Rectal smooth muscle tissue (tissue), 1 donor: ENCODE data around the gene AMIGO1.
"Not testable (repeated sequence)": the region's sequence is repeated elsewhere in the genome, so short reads cannot be mapped to it uniquely, and the experiment has no call there.

Source experiments
- H3K27ac ChIP-seq: one replicate; pipeline ENCODE4 v1.7.0; 2013; ENCODE audit warnings: low read depth, low read length, inconsistent platforms
- H3K27me3 ChIP-seq: one replicate; pipeline ENCODE4 v1.7.0; 2013; ENCODE audit warnings: low read length; ENCODE audit not compliant: control insufficient read depth, insufficient read depth
- H3K36me3 ChIP-seq: one replicate; pipeline ENCODE4 v1.7.0; 2013; ENCODE audit warnings: low read length; ENCODE audit not compliant: control insufficient read depth, insufficient read depth
- H3K4me1 ChIP-seq: one replicate; pipeline ENCODE4 v1.7.0; 2013; ENCODE audit warnings: low read length; ENCODE audit not compliant: control insufficient read depth, insufficient read depth
- H3K4me3 ChIP-seq: one replicate; pipeline ENCODE4 v1.7.0; 2013; ENCODE audit warnings: low read length
- H3K9ac ChIP-seq: one replicate; pipeline ENCODE4 v1.7.0; 2013; ENCODE audit warnings: low read length

The AMIGO1 gene

GRCh38 chr1:109482791-109483671 is 26.5 kb downstream of the AMIGO1 start:
- no peaks in the 10 kb centered on the region for H3K27me3 ChIP-seq
- H3K9ac ChIP-seq, result peak overlapping the region; percentile 25
- peaks cover 9% of the 10 kb centered on the region for H3K4me1 ChIP-seq
- H3K4me3 ChIP-seq, result peak overlapping the region; percentile 77
- H3K27ac ChIP-seq, result peak overlapping the region; percentile 50
- H3K36me3 ChIP-seq, result no peaks in the 10 kb centered on the region

GRCh38 chr1:109482242-109482641 is 27.3 kb downstream of the AMIGO1 start:
- H3K27me3 ChIP-seq, result no peaks in the 10 kb centered on the region
- H3K4me3 ChIP-seq, result no peak overlapping the region
- peaks cover 9% of the 10 kb centered on the region for H3K4me1 ChIP-seq
- H3K9ac ChIP-seq, result no peak overlapping the region
- H3K27ac ChIP-seq, result no peak overlapping the region
- H3K36me3 ChIP-seq, result no peaks in the 10 kb centered on the region

- no peaks in the 10 kb centered on the region for H3K27me3 ChIP-seq
- H3K4me3 ChIP-seq, result no peak overlapping the region
- no peak overlapping the region for H3K27ac ChIP-seq
- no peak overlapping the region for H3K9ac ChIP-seq
- no peaks in the 10 kb centered on the region for H3K36me3 ChIP-seq
- H3K4me1 ChIP-seq, result peaks cover 9% of the 10 kb centered on the region
These were observed 27.9 kb downstream of the AMIGO1 start for GRCh38 chr1:109481646-109482045.

- H3K36me3 ChIP-seq, result no peaks in the 10 kb centered on the region
- no peak overlapping the region for H3K4me3 ChIP-seq
- H3K9ac ChIP-seq, result no peak overlapping the region
- H3K4me1 ChIP-seq, result peaks cover 9% of the 10 kb centered on the region
- no peak overlapping the region for H3K27ac ChIP-seq
- no peaks in the 10 kb centered on the region for H3K27me3 ChIP-seq
These were observed 29.6 kb downstream of the AMIGO1 start for GRCh38 chr1:109479901-109480300.

- no peak overlapping the region for H3K4me3 ChIP-seq
- H3K27ac ChIP-seq, result no peak overlapping the region
- no peaks in the 10 kb centered on the region for H3K36me3 ChIP-seq
- no peaks in the 10 kb centered on the region for H3K27me3 ChIP-seq
- peaks cover 4% of the 10 kb centered on the region for H3K4me1 ChIP-seq
- no peak overlapping the region for H3K9ac ChIP-seq
These were observed 30.2 kb downstream of the AMIGO1 start for GRCh38 chr1:109479311-109479710.

- Histone ChIP-seq H3K27ac (no peak overlapping the region), H3K9ac (no peak overlapping the region), H3K4me3 (no peak overlapping the region), H3K27me3 (no peaks in the 10 kb centered on the region), H3K4me1 (peaks cover 3% of the 10 kb centered on the region), H3K36me3 (no peaks in the 10 kb centered on the region)
These were observed 30.7 kb downstream of the AMIGO1 start for GRCh38 chr1:109478806-109479205.

- Histone ChIP-seq H3K9ac (no peak overlapping the region), H3K27ac (no peak overlapping the region), H3K4me1 (peaks cover under 1% of the 10 kb centered on the region), H3K36me3 (no peaks in the 10 kb centered on the region), H3K4me3 (no peak overlapping the region), H3K27me3 (no peaks in the 10 kb centered on the region)
These were observed 31.7 kb downstream of the AMIGO1 start for GRCh38 chr1:109477821-109478220.

GRCh38 chr1:109476825-109477224 is 32.7 kb downstream of the AMIGO1 start:
- no peak overlapping the region for H3K9ac ChIP-seq
- no peaks in the 10 kb centered on the region for H3K4me1 ChIP-seq
- H3K36me3 ChIP-seq, result no peaks in the 10 kb centered on the region
- no peaks in the 10 kb centered on the region for H3K27me3 ChIP-seq
- no peak overlapping the region for H3K4me3 ChIP-seq
- H3K27ac ChIP-seq, result no peak overlapping the region

- H3K36me3 ChIP-seq, result no peaks in the 10 kb centered on the region
- H3K27ac ChIP-seq, result no peak overlapping the region
- H3K9ac ChIP-seq, result no peak overlapping the region
- no peaks in the 10 kb centered on the region for H3K4me1 ChIP-seq
- H3K4me3 ChIP-seq, result no peak overlapping the region
- no peaks in the 10 kb centered on the region for H3K27me3 ChIP-seq
These were observed 34.3 kb downstream of the AMIGO1 start for GRCh38 chr1:109475261-109475660.

- no peaks in the 10 kb centered on the region for H3K36me3 ChIP-seq
- H3K27ac ChIP-seq, result no peak overlapping the region
- H3K4me3 ChIP-seq, result no peak overlapping the region
- no peak overlapping the region for H3K9ac ChIP-seq
- H3K27me3 ChIP-seq, result no peaks in the 10 kb centered on the region
- no peaks in the 10 kb centered on the region for H3K4me1 ChIP-seq
These were observed 34.8 kb downstream of the AMIGO1 start for GRCh38 chr1:109474697-109475096.

- H3K9ac ChIP-seq, H3K4me1 ChIP-seq, H3K27me3 ChIP-seq, H3K4me3 ChIP-seq, H3K27ac ChIP-seq, H3K36me3 ChIP-seq: not testable (repeated sequence)
These were observed 36.1 kb downstream of the AMIGO1 start for GRCh38 chr1:109473284-109474057.

GRCh38 chr1:109472779-109473178 is 36.7 kb downstream of the AMIGO1 start:
- Histone ChIP-seq H3K4me1 (no peaks in the 10 kb centered on the region), H3K27me3 (no peaks in the 10 kb centered on the region), H3K4me3 (no peak overlapping the region), H3K27ac (no peak overlapping the region), H3K9ac (no peak overlapping the region), H3K36me3 (no peaks in the 10 kb centered on the region)
